ENCODE measurements around the gene DAZ2.
"Not testable (repeated sequence)": the region's sequence is repeated elsewhere in the genome, so short reads cannot be mapped to it uniquely, and the experiment has no call there.

DAZ2 gene, protein sequence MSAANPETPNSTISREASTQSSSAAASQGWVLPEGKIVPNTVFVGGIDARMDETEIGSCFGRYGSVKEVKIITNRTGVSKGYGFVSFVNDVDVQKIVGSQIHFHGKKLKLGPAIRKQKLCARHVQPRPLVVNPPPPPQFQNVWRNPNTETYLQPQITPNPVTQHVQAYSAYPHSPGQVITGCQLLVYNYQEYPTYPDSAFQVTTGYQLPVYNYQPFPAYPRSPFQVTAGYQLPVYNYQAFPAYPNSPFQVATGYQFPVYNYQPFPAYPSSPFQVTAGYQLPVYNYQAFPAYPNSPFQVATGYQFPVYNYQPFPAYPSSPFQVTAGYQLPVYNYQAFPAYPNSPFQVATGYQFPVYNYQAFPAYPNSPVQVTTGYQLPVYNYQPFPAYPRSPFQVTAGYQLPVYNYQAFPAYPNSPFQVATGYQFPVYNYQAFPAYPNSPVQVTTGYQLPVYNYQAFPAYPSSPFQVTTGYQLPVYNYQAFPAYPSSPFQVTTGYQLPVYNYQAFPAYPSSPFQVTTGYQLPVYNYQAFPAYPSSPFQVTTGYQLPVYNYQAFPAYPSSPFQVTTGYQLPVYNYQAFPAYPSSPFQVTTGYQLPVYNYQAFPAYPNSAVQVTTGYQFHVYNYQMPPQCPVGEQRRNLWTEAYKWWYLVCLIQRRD

DNA sequence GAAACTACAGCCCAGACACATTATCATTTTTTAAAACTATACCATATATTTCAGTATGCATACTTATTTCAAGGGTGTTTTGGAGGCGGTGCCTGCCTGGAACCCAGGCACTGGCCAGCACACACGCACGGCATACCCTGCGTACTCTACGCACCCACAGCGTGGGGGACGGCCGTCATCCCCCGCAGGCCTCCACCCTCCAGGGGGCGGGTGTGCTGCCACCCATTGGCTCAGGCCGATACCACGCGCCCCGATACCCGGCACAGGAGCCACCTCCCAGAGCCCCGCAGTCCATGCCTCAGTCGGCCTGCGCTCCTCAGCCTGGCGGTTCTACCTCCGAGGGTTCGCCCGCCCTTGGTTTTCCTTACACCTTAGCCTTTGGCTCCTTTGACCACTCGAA is at the start of gene DAZ2:
Gene DAZ2, plus strand, starts transcription at position 301 of the 400 bp plus-strand sequence. CDS start 208 bp downstream, outside the sequence.
- DNase-seq, result not testable (repeated sequence)

DNA sequence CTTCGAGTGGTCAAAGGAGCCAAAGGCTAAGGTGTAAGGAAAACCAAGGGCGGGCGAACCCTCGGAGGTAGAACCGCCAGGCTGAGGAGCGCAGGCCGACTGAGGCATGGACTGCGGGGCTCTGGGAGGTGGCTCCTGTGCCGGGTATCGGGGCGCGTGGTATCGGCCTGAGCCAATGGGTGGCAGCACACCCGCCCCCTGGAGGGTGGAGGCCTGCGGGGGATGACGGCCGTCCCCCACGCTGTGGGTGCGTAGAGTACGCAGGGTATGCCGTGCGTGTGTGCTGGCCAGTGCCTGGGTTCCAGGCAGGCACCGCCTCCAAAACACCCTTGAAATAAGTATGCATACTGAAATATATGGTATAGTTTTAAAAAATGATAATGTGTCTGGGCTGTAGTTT is 20.4 kb upstream of the DAZ2 start, which contains the start of gene DAZ1:
Gene DAZ1, minus strand, starts transcription at position 101 of the 400 bp plus-strand sequence. CDS start 208 bp downstream, outside the sequence.
- not testable (repeated sequence) for DNase-seq

DNA sequence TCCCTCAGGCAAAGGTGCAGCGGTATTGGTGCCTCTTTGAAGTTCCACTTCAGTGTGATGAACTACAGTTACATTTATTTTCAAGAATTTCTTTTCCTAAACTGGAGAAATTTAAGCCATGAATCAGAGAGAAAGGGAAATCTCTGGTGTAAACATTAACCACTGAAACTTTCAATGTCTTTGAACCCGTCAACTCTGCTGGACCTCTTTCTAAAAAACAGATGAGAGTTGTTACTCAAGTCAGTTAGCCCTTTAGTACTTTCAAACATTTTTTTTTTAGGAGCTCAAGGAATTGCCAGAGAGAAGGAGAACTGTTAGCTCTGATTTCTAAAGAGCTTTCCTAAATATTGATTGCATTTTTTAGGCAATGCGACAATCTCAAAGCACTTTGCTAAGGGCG is 11.9 kb upstream of the DAZ2 start:
- DNase-seq, result not testable (repeated sequence)

GRCh38 chrY:23209802-23210495 is 9.4 kb upstream of the DAZ2 start:
- DNase-seq, result not testable (repeated sequence)

DNA sequence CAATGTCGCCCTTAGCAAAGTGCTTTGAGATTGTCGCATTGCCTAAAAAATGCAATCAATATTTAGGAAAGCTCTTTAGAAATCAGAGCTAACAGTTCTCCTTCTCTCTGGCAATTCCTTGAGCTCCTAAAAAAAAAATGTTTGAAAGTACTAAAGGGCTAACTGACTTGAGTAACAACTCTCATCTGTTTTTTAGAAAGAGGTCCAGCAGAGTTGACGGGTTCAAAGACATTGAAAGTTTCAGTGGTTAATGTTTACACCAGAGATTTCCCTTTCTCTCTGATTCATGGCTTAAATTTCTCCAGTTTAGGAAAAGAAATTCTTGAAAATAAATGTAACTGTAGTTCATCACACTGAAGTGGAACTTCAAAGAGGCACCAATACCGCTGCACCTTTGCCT is 8.7 kb upstream of the DAZ2 start:
- not testable (repeated sequence) for DNase-seq

Measured in NCI-H1105 (cell line).